Body of pancreas (tissue), 4 donors: ENCODE data around the gene CAMK1D. TPM values are rescaled to one million over a fixed set of nuclear protein-coding genes. Genes with fewer than 3 reads are reported as not detected.

Source experiments
- ATAC-seq: fragments of 150-250 bp; one replicate; pipeline ENCODE4 v1.9.1; 2016
- DNase-seq, 4 donors: peaks; one replicate each; pipeline ENCODE4 v3.0.0-alpha.2; 2019
- H3K27ac ChIP-seq, 4 donors: fragments of 200-600 bp; sonication (generic); 1 replicate in 3 of 4; 2 replicates in 1 of 4; pipeline versions ENCODE4 v1.5.1 to v1.6.1; 2016 to 2019; ENCODE audit warnings: mild to moderate bottlenecking in 1 of 4, mixed read lengths in 1 of 4, moderate library complexity in 1 of 4
- H3K27me3 ChIP-seq, 2 donors: fragments of 200-600 bp; sonication (generic); one replicate each; pipeline ENCODE4 v1.6.0; 2016; ENCODE audit warnings: mild to moderate bottlenecking in 1 of 2
- H3K36me3 ChIP-seq, 2 donors: fragments of 200-600 bp; sonication (generic); replicated peaks in 1 of 2; 2 replicates each; pipeline ENCODE4 v1.5.1; 2016; ENCODE audit warnings: low read depth in 2 of 2; ENCODE audit not compliant: insufficient read depth in 1 of 2
- H3K4me1 ChIP-seq: fragments of 200-600 bp; sonication (generic); one replicate; pipeline ENCODE4 v1.6.0; 2016
- H3K4me3 ChIP-seq, 2 donors: fragments of 200-600 bp; sonication (generic); 1 replicate in 1 of 2; 2 replicates in 1 of 2; pipeline ENCODE4 v1.5.1; 2016 to 2019
- H3K9me3 ChIP-seq, 3 donors: fragments of 200-600 bp; sonication (generic); 1 replicate in 2 of 3; 2 replicates in 1 of 3; pipeline ENCODE4 v1.5.1; 2016
- CTCF ChIP-seq, 7 experiments: fragments of 450-650 bp in 4 of 7; fragments of 200-600 bp in 3 of 7; sonication (generic) in 3 of 7; IDR thresholded peaks; one replicate each; pipeline ENCODE4 v1.5.1; 2016 to 2019; ENCODE audit warnings: antibody characterized with exemption in 7 of 7
- POLR2A ChIP-seq, 3 donors: fragments of 450-650 bp; IDR thresholded peaks; one replicate each; pipeline ENCODE4 v1.6.1; 2016; ENCODE audit warnings: antibody characterized with exemption in 3 of 3, mild to moderate bottlenecking in 2 of 3
- WGBS, 2 donors: methylation state at CpG; one replicate each; pipeline ENCODE4 v1.1.5; 2017; 5-methylcytosine and 5-hydroxymethylcytosine counted together
- intact Hi-C: fragments of 100-400 bp; cut with DNase I; formaldehyde crosslinking; loops from one replicate; pipeline ENCODE4 v1.15.1; 2023
- total RNA-seq, 2 donors: library from RNA; depleted of rRNA; stranded (reverse); fragments of >200 nt; gene quantifications; one replicate each; pipeline ENCODE4 v1.1.0, GENCODE V29; 2016

The CAMK1D gene
- total RNA-seq, 2 donors from 2014 or later = 12.5 to 14.2 TPM

- no peak overlapping the region for H3K27ac ChIP-seq
- H3K36me3 ChIP-seq = no peaks in the 10 kb centered on the region
- no peak for DNase-seq
- intact Hi-C loops = no loop called here
- H3K4me3 ChIP-seq = no peak overlapping the region
- no peaks in the 10 kb centered on the region for H3K27me3 ChIP-seq
- H3K4me1 ChIP-seq = peaks cover 25% of the 10 kb centered on the region
- H3K9me3 ChIP-seq = no peaks in the 10 kb centered on the region
- 81 to 90% methylated on average over 4 of the region's 4 CpGs for WGBS, 2 donors
- TF ChIP-seq CTCF (IDR thresholded peaks at IDR 0.05) (no peak), POLR2A (IDR thresholded peaks at IDR 0.05) (no peak)
- ATAC-seq = no peak
Observed at GRCh38 chr10:12481924-12482323, 132.6 kb downstream of the CAMK1D start.

- DNase-seq = no peak
- Histone ChIP-seq H3K36me3 (no peaks in the 10 kb centered on the region), H3K9me3 (no peaks in the 10 kb centered on the region), H3K4me1 (peaks cover 25% of the 10 kb centered on the region), H3K27me3 (no peaks in the 10 kb centered on the region), H3K27ac (no peak overlapping the region), H3K4me3 (no peak overlapping the region)
- no peak for ATAC-seq
- TF ChIP-seq POLR2A (IDR thresholded peaks at IDR 0.05) = no peak
- TF ChIP-seq CTCF (IDR thresholded peaks at IDR 0.05) = no peak
- intact Hi-C loops = no loop called here
- 69 to 83% methylated on average over 12 of the region's 12 CpGs for WGBS, 2 donors
Observed at GRCh38 chr10:12482587-12482986, 133.2 kb downstream of the CAMK1D start.

GRCh38 chr10:12484002-12484918 lies 134.9 kb downstream of the CAMK1D start:
- 83 to 90% methylated on average over 18 to 24 of the region's 24 CpGs for WGBS, 2 donors
- ATAC-seq (no peak), DNase-seq (no peak)
- Histone ChIP-seq H3K36me3 (no peaks in the 10 kb centered on the region), H3K4me3 (no peak overlapping the region), H3K4me1 (peaks cover 32% of the 10 kb centered on the region), H3K9me3 (no peaks in the 10 kb centered on the region), H3K27me3 (no peaks in the 10 kb centered on the region), H3K27ac (peak overlapping the region; percentile 61 to 67 (median 63))
- intact Hi-C loops = no loop called here
- TF ChIP-seq CTCF (IDR thresholded peaks at IDR 0.05) (no peak), POLR2A (IDR thresholded peaks at IDR 0.05) (no peak)

GRCh38 chr10:12484941-12485805 lies 135.8 kb downstream of the CAMK1D start:
- ATAC-seq (peak; percentile 69), DNase-seq (peak; percentile 59 to 76 (median 64))
- 45 to 47% methylated on average over 26 of the region's 26 CpGs for WGBS, 2 donors
- no peaks in the 10 kb centered on the region for H3K9me3 ChIP-seq
- no peaks in the 10 kb centered on the region for H3K27me3 ChIP-seq
- peak in 4 of 7 experiments; percentile 46 to 56 (median 47) for TF ChIP-seq CTCF (IDR thresholded peaks at IDR 0.05)
- TF ChIP-seq POLR2A (IDR thresholded peaks at IDR 0.05) = no peak
- intact Hi-C loops = no loop called here
- peaks cover 41% of the 10 kb centered on the region for H3K4me1 ChIP-seq
- H3K27ac ChIP-seq = peak overlapping the region; percentile 61 to 67 (median 63)
- H3K36me3 ChIP-seq = no peaks in the 10 kb centered on the region
- no peak overlapping the region for H3K4me3 ChIP-seq
